SU-DHL-6 (cell line): Measurements from ENCODE around the gene MEIS3.

Source experiments
- H2AFZ ChIP-seq: fragments of 200-600 bp; sonication (generic); 2 replicates; pipeline ENCODE4 v1.6.1; 2014; ENCODE audit warnings: low read depth, mild to moderate bottlenecking, moderate library complexity, mixed read lengths, antibody characterized with exemption, low read length; ENCODE audit not compliant: severe bottlenecking
- H3F3A ChIP-seq: fragments of 200-600 bp; shearing (Covaris generic); 2 replicates; pipeline ENCODE4 v1.6.0; 2016; ENCODE audit warnings: antibody characterized with exemption, mild to moderate bottlenecking; ENCODE audit not compliant: insufficient read depth
- H3K27ac ChIP-seq: fragments of 200-600 bp; sonication (generic); 2 replicates; pipeline ENCODE4 v1.5.1; 2016; ENCODE audit warnings: low read depth, mild to moderate bottlenecking, low read length, moderate library complexity, mixed read lengths
- H3K27me3 ChIP-seq: fragments of 200-600 bp; sonication (generic), shearing (Covaris generic); 2 replicates; pipeline ENCODE4 v1.6.0; 2014; ENCODE audit warnings: mild to moderate bottlenecking, low read length
- H3K36me3 ChIP-seq: fragments of 200-600 bp; sonication (generic); 2 replicates; pipeline ENCODE4 v1.6.1; 2014; ENCODE audit warnings: mild to moderate bottlenecking, low read length, mixed read lengths
- H3K4me2 ChIP-seq: fragments of 300-600, 200-600 bp; shearing (Covaris generic), sonication (generic); 2 replicates; pipeline ENCODE4 v1.6.0; 2014; ENCODE audit warnings: low read length, low read depth, mild to moderate bottlenecking; ENCODE audit not compliant: poor library complexity, severe bottlenecking
- H3K4me3 ChIP-seq: fragments of 200-600 bp; sonication (generic); 2 replicates; pipeline ENCODE4 v1.5.1; 2014; ENCODE audit warnings: antibody characterized with exemption, low read length, mild to moderate bottlenecking, mixed read lengths; ENCODE audit not compliant: insufficient read depth, poor library complexity, severe bottlenecking
- H3K79me2 ChIP-seq: fragments of 200-600 bp; sonication (generic); 2 replicates; pipeline ENCODE4 v1.6.1; 2014; ENCODE audit warnings: mild to moderate bottlenecking, low read length, moderate library complexity; ENCODE audit not compliant: insufficient read depth
- H3K9ac ChIP-seq: fragments of 200-600 bp; sonication (generic); 2 replicates; pipeline ENCODE4 v1.7.0; 2014; ENCODE audit warnings: mild to moderate bottlenecking, low read length
- H3K9me2 ChIP-seq: fragments of 200-600 bp; sonication (generic); replicated peaks from 2 replicates; pipeline ENCODE4 v1.6.1; 2014; ENCODE audit warnings: low read length; ENCODE audit not compliant: insufficient read depth
- H3K9me3 ChIP-seq: fragments of 200-600 bp; sonication (generic); 2 replicates; pipeline ENCODE4 v1.6.1; 2014; ENCODE audit warnings: low read length, mixed read lengths; ENCODE audit not compliant: insufficient read depth
- H4K20me1 ChIP-seq: fragments of 200-600 bp; sonication (generic); 2 replicates; pipeline ENCODE4 v1.6.1; 2014; ENCODE audit warnings: low read depth, mild to moderate bottlenecking, antibody characterized with exemption, low read length, moderate library complexity, mixed read lengths
- EZH2phosphoT487 ChIP-seq: fragments of 200-600 bp; sonication (generic), shearing (Covaris generic); conservative IDR thresholded peaks from 2 replicates; pipeline ENCODE4 v1.6.1; 2018; ENCODE audit warnings: mild to moderate bottlenecking, antibody characterized with exemption, low read length, moderate library complexity, mixed read lengths
- TF ChIP-seq, protein P1 (sequence below): fragments of 200-600 bp; sonication (generic); IDR thresholded peaks from one replicate; pipeline ENCODE4 v1.5.1; 2017; ENCODE audit warnings: antibody characterized with exemption, mild to moderate bottlenecking, low read length, moderate library complexity; ENCODE audit not compliant: insufficient read depth, poor library complexity, severe bottlenecking

Gene MEIS3

DNA sequence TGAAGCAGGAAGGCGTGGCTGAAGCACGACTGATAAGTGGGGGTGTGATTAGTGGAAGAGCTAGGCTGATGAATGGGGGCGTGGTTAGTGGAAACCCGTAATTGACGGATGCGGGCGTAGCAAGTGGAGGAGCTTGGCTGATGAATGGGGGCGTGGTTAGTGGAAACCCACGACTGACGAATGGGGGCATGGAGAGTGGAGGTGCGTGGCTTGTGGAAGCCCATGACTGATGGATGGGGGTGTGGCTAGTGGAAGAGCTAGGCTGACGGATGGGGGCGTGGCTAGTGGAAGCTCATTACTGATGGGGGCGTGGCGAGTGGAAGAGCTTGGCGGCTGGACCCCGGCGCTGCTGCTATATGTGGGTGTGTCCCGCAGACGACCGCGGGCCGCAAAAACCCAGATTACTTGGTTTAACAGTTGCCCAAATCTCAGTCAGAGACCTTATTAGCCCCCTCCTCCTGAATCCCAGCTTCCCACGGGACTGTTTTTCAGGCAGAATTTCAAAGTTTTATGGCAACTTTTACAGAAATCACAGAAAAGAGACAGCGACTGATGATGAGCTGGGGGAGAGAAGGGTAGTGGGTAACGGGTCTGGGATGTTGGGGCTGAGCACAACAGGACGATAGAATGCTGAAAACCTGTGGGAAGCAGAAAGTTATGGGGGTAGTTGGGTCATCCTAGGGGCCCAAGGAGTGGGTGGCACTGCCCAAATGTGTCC, 9.0 kb upstream of the MEIS3 start:
- Histone ChIP-seq H3K27ac (no peak overlapping the region), H3K9me2 (no peaks in the 10 kb centered on the region), H3K79me2 (no peaks in the 10 kb centered on the region), H4K20me1 (no peaks in the 10 kb centered on the region), H3K27me3 (0 out of 2 replicates have a peak, but pooled peaks cover 2% of the 10 kb centered on the region), H3K4me2 (peak overlapping the region; percentile 59), H2AFZ (peak overlapping the region; percentile 5), H3K4me3 (peak overlapping the region; percentile 32), H3K9ac (peak overlapping the region; percentile 9; the same call in 1 of the 2 replicates), H3K9me3 (no peaks in the 10 kb centered on the region), H3K36me3 (no peaks in the 10 kb centered on the region), H3F3A (peaks cover 7% of the 10 kb centered on the region)
- no peak for TF ChIP-seq EZH2phosphoT487
- TF ChIP-seq, protein P1, sequence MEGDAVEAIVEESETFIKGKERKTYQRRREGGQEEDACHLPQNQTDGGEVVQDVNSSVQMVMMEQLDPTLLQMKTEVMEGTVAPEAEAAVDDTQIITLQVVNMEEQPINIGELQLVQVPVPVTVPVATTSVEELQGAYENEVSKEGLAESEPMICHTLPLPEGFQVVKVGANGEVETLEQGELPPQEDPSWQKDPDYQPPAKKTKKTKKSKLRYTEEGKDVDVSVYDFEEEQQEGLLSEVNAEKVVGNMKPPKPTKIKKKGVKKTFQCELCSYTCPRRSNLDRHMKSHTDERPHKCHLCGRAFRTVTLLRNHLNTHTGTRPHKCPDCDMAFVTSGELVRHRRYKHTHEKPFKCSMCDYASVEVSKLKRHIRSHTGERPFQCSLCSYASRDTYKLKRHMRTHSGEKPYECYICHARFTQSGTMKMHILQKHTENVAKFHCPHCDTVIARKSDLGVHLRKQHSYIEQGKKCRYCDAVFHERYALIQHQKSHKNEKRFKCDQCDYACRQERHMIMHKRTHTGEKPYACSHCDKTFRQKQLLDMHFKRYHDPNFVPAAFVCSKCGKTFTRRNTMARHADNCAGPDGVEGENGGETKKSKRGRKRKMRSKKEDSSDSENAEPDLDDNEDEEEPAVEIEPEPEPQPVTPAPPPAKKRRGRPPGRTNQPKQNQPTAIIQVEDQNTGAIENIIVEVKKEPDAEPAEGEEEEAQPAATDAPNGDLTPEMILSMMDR, result no peak

DNA sequence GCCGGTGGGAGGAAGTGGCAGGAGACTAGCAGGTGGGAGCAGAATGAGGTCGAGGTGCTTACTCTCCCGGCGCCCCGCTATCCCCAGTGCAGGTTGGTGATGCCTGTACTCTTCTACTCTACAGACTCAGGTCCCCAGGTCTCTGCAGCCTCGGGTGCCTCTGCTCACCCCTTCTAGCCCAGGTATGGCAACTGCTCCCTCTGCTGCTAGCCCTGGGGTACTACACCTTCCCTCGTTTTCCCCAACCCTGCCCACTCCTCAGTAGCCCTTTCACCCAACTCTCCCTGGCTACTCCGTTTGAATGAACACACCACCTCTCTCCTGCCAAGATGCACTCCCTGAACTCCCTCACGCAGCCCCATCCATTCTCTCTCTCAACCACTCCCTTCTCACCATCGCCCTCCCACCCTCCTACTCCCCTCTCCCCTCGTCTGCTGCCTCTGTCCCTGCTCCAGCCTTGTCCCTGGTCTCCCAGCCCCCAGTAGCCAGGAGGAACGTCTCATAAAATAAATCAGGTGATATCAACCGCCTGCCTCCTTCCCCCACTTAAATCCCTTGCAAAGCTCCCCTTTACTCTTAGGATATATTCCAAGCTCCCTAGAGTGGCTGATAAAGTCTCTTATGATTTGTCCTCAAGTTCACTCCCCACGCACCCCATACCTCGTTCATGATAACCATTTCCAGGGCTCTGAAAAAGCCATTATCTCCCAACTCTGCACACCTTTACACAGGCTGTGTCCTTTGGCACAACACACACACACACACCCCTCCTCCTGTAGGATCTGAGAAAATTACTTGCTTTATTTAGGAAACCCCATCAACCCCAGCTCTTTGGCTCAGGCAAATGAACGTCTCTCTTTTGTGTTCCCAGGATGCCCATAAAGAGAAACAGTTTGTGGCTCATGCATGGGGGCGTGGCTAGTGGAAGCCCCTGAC, 8.2 kb upstream of the MEIS3 start:
- Histone ChIP-seq H3K27me3 (0 out of 2 replicates have a peak, but pooled peaks cover 3% of the 10 kb centered on the region), H4K20me1 (no peaks in the 10 kb centered on the region), H3F3A (peaks cover 7% of the 10 kb centered on the region), H3K27ac (no peak overlapping the region), H3K9ac (no peak overlapping the region), H3K9me3 (no peaks in the 10 kb centered on the region), H3K9me2 (no peaks in the 10 kb centered on the region), H3K4me3 (no peak overlapping the region), H3K4me2 (peak overlapping the region; percentile 59), H3K79me2 (no peaks in the 10 kb centered on the region), H3K36me3 (no peaks in the 10 kb centered on the region), H2AFZ (peak overlapping the region; percentile 5)
- no peak for TF ChIP-seq EZH2phosphoT487
- TF ChIP-seq, protein P1, result peak; percentile 63

DNA sequence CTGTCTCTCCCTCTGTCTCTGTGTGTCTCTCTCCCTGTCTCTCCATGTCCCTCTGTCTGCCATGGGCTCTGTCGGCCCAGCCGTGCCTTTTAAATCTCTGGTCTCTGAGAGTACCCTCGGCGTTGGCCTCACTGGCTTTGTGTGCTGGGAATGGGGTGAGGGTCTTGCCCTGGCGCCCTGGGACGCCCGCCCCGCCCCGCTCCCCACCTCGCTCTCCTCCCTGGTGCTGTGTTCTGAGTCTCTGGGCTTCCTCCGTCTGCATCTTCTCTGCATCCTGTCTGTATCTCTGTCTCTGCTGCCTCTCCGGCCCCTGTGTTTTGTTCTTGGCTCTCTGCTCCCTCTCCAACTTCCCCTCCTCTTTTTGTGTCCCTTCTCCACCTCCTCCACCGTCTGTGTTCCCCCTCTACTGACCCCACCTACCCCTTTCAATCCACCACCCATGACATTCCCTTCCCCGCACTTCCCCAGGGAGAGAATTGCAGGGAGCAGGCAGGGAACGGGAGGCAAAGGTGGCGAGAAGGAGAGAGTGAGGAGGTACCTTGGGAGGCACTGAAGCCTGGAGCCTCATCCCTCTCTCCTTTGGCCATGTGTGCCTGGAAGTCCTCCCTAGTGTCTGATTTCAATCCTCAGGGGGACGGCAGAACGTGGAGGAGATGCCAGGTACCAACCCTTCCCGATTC, 4.0 kb upstream of the MEIS3 start:
- H3K9me3 ChIP-seq, result no peaks in the 10 kb centered on the region
- H3K36me3 ChIP-seq, result no peaks in the 10 kb centered on the region
- no peaks in the 10 kb centered on the region for H3K9me2 ChIP-seq
- H3K79me2 ChIP-seq, result no peaks in the 10 kb centered on the region
- H3K27ac ChIP-seq, result no peak overlapping the region
- 0 out of 2 replicates have a peak, but pooled peaks cover 3% of the 10 kb centered on the region for H3K27me3 ChIP-seq
- no peak overlapping the region for H3K9ac ChIP-seq
- H3K4me2 ChIP-seq, result no peak overlapping the region
- H3F3A ChIP-seq, result peaks cover 7% of the 10 kb centered on the region
- no peak overlapping the region for H3K4me3 ChIP-seq
- no peaks in the 10 kb centered on the region for H4K20me1 ChIP-seq
- H2AFZ ChIP-seq, result no peak overlapping the region
- no peak for TF ChIP-seq EZH2phosphoT487
- TF ChIP-seq, protein P1, result no peak
